Transverse colon (tissue), 4 donors: Measurements from ENCODE around the gene NDE1.

Source experiments
- POLR2AphosphoS5 ChIP-seq, 3 donors: sonication (generic); formaldehyde crosslinking; IDR thresholded peaks; one replicate each; pipeline ENCODE4 v1.6.1; 2016; ENCODE audit warnings: antibody characterized with exemption in 3 of 3
- TF ChIP-seq, protein P1 (sequence below), 5 experiments: fragments of 200-600 bp in 3 of 5; fragments of 450-650 bp in 2 of 5; sonication (generic) in 3 of 5; IDR thresholded peaks; 1 replicate in 2 of 5; 2 replicates in 3 of 5; pipeline ENCODE4 v1.5.1; 2016 to 2017; ENCODE audit warnings: antibody characterized with exemption in 5 of 5, inconsistent platforms in 3 of 5, mild to moderate bottlenecking in 2 of 5, moderate library complexity in 1 of 5

DNA sequence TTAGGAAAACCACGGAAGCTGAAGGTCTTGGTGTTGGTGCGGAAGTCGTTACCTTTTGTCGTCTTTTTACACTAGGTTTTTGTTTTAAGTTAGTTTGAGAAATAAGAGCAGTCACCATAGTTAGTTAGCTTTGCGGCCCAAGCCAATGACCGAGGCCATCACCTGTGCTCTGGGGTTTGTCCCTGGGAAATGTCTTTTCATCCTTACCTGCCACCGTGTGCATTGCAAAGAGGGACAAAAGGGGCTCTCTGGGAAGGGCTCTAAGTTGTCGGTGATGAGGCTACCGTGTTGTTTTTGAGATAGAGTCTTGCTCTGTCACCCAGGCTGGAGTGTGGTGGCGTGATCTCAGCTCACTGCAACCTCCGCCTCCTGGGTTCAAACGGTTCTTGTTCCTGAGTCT lies 49.8 kb downstream of the NDE1 start:
- TF ChIP-seq, protein P1, sequence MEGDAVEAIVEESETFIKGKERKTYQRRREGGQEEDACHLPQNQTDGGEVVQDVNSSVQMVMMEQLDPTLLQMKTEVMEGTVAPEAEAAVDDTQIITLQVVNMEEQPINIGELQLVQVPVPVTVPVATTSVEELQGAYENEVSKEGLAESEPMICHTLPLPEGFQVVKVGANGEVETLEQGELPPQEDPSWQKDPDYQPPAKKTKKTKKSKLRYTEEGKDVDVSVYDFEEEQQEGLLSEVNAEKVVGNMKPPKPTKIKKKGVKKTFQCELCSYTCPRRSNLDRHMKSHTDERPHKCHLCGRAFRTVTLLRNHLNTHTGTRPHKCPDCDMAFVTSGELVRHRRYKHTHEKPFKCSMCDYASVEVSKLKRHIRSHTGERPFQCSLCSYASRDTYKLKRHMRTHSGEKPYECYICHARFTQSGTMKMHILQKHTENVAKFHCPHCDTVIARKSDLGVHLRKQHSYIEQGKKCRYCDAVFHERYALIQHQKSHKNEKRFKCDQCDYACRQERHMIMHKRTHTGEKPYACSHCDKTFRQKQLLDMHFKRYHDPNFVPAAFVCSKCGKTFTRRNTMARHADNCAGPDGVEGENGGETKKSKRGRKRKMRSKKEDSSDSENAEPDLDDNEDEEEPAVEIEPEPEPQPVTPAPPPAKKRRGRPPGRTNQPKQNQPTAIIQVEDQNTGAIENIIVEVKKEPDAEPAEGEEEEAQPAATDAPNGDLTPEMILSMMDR (IDR thresholded peaks at IDR 0.05): no peak
- no peak for TF ChIP-seq POLR2AphosphoS5 (IDR thresholded peaks at IDR 0.05)
